IPS-11a (cell line): ENCODE results near the gene IGF2.

Experiments
- H3K4me3 ChIP-seq: one replicate; pipeline ENCODE4 v1.5.1; 2013; ENCODE audit warnings: low read depth, low read length, control low read depth

IGF2 gene

DNA sequence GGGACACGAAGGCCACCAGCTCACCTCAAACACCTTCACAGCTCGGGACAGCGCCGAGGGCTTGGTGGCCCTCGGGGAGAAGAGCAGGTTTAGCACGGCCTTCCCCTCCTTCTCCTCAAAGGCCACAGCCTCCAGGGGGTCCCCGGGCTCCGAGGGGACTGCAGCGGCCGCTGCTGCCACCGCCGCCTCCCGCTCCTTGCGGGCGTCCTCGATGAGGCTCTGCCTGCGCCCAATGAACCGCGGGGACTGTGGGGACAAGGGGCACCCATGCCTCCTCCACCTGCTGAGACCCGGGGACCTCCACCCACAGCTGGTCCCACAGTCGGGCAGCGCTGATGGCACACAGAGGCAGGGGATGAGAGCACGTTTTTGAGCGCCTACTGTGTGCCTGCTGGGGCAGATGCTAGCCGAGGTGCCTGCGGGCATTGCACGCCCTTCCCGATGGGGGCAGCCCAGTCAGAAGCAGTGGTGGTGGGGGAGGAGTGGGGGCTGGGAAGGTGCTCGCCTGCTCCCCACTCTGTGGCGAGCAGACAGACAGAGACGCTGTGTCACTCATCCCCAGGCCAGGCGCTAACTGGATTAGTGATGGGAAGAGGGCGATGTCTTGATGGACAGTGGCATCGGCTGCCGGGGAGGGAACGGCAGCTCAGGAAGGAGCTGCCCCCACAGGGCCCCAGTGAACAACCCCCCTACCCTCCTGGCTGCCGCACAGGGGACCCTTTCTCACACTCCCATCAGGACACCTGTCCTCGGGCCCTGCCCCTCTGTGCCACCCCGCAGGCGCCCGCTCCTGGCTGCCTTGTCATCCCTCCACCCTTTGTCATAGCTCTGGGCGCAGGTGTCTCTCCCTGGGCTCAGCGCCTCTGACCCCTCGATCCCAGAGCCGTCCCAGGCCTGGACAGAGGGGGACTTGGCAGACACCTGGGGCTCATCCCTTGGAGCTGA lies 30.7 kb upstream of the IGF2 start:
- no peak overlapping the region for H3K4me3 ChIP-seq

DNA sequence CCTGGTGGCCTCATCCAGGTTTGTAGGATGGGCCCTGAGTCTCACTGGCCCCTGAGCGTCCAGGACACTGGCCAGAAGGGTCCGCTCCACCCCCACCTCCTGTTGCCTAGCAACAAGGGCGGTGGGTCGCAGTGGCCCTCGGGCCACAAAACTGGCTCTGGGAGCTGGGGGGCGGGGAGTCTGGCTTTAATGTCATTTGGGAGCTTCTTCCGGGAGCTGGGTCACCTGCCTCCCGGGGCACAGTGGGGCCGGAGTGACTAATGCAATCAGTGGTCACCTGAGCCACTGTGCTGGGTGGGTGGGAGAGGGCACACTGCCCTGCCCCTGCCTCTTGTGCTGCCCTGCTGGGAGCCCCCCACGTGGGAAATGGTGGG lies 29.8 kb upstream of the IGF2 start:
- no peak overlapping the region for H3K4me3 ChIP-seq

DNA sequence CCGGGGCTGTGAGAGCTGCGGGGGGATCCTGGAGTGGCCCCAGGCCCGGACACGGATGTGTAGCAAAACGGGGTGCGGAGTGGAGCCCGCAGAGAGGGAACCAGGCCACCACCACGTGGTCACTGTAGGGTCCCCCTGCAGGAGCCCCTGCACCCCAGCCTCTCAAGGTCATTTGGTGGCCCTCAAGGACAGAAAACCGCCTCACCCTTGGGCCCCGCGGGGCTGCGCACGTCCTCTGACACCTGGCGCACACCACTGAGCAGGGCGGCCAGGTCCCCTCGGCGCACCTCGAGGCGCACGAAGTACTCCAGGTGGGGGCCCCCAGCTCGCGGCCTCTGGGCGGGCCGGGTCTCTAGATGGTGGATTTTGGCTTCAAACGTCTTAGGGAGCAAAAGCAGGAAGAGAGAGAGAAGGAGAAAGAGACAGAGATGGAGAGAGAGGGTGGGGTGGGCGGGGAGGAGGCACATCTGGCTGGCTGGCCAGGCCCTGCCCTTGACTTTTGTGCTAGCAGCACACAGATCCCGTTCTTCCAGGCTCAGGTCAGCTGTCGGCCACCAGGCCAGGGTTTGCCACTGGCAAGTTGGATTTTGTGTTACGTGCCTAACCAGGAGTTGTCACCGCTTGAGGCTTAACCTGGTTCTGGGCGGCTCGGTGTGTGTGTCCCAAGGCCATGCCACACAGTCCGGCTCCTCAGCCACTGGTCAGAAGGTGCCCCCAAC lies 29.3 kb upstream of the IGF2 start:
- no peak overlapping the region for H3K4me3 ChIP-seq

DNA sequence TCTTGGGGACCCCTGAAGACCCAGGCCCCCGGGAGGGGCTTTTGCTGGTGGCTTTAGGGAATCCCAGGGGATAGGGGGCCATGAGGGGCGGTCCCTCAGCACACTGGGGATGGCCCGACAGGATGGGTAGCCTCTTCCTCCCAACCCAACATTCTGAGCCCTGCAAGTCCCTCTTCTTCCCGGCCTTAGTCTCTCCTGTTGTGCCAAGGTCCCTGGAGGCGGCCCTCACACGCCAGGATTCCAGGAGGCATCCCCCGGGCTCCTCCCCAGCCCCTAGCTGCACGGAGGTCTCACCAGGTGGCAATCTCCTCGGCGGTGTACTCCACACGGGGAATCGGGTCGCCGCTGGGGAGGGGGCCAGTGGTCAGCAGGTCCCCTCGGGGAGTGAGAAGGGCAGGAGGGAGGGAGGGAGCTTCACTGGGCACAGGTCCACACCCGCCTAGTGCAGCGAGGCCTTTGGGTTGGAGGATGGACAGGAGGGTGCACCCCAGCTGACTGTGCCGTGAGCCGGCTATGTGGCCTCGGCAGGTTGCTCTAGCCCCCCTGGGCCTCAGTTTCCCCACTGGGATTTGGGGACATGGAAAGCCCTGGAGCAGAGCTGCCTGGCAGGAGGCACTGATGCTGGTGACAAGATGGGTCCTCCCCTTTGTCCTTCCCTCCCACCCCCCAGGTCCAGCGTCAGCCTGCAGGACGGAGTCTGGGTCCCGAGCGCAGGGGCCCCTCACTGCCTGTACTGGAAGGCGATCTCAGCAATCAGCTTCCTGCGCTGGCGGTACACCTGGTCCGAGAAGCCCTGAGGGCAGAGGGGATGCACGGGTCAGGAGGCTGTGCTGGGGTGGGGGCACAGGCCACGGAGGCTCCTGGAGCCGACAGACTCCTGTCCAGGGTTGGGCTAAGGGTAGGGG lies 28.2 kb upstream of the IGF2 start:
- H3K4me3 ChIP-seq: no peak overlapping the region

DNA sequence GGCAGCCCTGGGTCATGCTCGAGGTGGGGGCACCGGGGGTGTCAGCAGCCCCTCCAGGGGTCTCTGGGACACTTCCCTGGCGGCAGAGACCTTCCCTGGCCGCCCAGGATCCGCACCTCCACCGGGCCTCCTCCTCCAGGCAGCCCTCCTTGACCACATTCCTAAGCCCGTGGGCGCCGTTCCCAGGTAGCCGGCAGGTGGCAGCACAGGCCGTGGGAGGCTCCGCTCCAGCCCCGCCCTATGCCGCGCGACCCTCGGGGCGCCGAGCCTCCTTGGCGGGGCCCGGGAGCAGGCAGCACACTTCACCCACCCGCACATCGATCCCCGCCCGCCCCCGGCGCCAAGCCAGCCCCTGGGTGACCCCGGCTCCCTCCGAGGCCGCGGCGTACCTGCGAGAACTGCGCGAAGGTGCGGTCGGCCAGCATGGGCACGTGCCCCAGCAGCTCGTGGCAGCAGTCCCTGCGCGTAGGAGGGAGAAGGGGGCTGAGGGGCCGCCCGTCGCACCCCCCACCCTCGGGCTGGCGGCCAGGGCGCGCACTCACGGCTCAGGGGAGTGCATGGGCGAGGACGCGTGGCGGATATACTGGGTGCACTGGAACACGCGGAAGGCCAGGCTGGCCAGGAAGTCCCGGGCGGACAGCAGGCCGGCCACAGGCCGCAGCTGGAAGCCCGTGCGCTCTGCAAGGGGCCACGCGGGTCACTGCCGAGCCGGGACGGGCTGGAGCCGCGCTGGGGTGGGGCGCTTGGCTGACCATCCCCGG lies 27.1 kb upstream of the IGF2 start:
- no peak overlapping the region for H3K4me3 ChIP-seq

DNA sequence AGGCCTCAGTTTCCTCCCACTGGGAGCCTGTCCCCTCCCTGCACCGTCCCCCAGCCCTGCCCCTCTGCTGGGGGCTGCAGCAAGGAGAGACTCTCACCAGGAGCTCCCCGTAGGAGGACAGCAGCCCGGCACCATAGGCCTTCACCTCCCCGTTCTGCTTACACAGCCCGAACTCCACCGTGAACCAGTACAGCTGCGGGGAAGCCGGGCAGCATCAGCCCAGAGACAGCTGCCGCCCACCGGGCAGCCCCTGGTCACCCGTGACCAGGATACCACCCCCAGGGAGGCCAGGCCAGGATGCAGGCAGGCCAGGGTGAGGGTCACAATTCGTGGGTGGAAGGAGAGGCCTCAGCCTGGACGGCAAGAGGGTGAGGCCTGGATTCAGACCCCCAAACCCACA lies 26.4 kb upstream of the IGF2 start:
- no peak overlapping the region for H3K4me3 ChIP-seq

DNA sequence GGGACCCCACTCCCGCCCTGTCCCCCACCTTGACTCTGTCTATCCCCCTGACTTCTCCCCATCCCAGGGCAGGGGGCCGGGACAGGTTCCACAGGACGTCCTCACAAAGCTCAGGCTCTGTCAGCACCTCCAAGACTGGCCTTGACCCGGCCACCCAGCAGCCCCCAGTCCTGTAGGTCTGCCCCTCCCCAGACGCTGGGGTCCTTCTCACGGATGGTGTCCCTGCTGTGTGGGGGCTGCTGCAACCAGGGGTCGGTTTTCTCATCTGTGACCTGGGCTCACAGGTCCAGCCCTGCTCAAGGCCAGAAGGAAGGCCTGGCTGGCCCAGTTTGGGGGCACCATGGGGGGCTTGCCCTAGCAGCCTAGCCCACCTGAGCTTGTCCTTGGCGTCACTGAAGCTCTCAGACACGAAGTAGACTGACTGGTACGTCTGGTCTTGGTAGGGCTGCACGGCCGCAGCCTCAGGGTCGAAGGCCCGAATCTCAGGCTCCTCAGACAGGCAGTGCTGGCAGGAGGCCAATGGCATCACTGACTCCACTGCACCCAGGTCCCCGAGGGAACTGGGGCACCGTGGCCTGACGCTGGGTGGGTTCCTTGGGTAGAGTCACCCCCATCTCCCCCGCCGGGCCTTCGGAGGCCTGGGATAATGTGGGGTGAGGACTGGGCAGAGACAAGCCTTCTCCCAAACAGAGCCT lies 25.8 kb upstream of the IGF2 start:
- no peak overlapping the region for H3K4me3 ChIP-seq

DNA sequence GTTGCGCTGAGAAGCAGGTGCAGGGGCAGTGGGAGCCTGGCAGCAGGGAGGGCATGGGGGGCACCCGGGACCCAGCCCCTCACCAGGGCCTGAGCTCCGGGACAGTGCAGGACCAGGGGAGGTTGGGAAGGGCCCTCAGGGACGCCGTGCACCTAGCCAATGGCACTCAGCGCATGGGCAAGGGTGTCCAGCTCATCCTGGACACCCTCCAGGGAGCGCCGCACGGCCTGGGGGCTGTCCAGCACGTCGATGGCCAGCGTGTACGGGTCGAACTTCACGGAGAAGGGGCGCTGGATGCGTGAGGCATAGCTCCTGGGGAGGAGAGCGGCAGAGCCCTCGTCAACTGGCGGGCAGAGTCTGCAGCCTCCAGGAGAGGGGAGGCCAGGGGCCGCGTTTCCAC lies 24.9 kb upstream of the IGF2 start:
- no peak overlapping the region for H3K4me3 ChIP-seq

DNA sequence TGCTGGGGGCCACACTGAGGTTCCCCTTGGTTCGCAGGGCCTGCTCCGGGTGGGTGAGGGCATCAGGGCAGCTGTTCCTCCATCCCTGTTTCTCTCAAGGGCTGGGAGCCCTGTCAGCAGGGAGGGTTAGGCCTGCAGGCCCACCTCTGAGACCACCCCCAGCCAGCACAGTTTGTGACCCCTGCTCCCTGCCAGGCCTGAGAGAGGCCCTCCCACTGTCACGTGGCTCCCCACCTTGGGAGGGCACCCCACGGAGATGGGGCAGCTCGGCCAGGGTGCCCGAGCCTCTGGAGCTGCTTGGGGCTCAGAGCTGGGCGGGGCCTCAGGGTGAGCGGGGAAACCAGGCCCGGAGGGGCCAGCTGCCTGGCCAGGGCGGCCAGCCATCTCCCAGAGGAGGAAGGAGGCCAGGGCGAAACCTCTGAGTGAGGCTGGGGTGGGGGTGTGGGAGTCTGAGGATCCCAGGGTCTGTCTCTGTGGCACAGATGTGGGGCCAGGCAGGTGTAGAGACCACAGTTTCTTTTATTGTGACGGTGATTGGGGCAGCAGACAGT lies 24.3 kb upstream of the IGF2 start:
- no peak overlapping the region for H3K4me3 ChIP-seq

DNA sequence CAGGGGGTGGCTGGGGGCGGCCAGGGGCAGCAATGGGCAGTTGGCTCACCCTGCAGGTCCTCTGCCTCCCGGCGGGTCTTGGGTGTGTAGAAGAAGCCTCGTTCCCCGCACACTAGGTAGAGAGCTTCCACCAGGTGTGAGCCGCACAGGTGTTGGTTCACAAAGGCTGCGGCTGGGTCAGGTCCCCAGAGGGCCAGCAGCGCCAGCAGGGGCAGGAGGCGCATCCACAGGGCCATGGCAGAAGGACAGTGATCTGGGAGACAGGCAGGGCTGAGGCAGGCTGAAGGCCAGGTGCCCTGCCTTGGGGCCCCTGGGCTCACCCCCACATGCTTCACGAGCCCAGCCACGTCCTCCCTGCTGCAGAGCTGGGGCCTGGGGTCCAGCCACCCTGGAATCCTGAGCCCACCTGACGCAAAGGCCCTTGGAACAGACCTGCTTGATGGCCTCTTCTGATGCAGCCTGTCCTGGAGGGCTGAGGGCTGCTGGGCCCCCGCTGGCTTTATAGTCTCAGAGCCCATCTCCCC lies 21.6 kb upstream of the IGF2 start, which contains the start of gene INS:
Gene INS (minus strand): TSS at position 474 of the 524 bp plus-strand sequence. CDS start 238 bp downstream, at position 236.
- H3K4me3 ChIP-seq: no peak within 1 kb of the TSS

DNA sequence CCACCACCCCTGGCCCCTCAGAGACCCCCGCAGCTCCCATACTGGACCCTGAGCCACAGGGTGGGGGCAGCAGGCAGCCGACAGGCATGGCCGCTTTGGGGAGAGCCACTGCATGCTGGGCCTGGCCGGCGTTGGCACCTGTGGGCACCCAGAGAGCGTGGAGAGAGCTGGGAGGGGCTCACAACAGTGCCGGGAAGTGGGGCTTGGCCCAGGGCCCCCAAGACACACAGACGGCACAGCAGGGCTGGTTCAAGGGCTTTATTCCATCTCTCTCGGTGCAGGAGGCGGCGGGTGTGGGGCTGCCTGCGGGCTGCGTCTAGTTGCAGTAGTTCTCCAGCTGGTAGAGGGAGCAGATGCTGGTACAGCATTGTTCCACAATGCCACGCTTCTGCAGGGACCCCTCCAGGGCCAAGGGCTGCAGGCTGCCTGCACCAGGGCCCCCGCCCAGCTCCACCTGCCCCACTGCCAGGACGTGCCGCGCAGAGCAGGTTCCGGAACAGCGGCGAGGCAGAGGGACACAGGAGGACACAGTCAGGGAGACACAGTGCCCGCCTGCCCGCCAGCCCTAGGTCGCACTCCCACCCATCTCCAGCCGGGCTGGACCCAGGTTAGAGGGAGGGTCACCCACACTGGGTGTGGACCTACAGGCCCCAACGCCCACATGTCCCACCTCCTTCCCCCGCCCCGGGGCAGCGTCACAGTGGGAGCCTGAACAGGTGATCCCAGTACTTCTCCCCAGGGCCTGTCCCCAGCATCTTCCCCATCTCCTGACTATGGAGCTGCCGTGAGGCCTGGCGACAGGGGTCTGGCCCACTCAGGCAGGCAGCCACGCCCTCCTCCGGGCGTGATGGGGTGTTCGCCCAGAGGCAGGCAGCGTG lies 20.6 kb upstream of the IGF2 start:
- no peak overlapping the region for H3K4me3 ChIP-seq

DNA sequence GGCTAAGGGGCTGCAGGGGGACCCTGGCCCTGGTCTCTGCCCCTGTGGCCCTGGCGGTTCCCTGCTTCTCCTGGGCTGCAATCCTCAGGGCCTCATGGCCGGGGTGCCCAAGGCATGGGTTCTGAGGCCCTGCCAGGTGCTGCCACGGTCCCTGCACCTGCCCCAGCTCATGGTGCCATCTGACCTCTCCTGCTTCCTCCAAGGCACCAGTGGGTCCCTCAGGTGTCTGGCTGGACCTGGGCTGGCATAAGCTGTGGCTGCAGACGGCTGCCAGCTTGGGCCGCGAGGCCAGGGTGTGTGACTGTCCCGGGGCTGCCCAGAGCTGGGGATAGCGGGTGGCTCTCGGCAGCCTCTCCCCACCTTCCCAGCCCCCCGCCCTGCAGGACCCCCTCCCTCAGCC lies 19.8 kb upstream of the IGF2 start:
- H3K4me3 ChIP-seq: no peak overlapping the region

DNA sequence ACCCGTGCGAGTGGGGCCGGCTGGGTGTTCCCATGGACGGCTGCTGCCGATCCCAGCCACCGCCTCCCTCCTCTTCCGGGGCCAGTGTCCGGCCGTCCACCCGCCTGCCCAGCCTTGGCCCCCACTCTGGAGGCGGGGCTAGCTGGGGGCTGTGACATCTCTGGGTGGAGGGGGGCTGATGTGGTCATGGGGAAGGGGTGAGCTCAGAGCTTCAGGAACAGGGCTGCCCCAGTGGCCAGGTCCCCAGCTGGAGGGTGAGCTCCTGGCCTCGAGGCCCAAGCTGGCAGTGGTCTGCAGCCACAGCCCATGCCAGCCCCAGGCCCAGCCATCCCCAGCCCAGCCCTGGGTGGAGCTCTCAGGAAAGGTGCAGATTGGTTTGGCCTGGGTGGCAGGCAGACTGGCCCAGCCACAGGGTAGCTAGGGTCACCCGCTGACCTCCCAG lies 19.1 kb upstream of the IGF2 start:
- H3K4me3 ChIP-seq: no peak overlapping the region

DNA sequence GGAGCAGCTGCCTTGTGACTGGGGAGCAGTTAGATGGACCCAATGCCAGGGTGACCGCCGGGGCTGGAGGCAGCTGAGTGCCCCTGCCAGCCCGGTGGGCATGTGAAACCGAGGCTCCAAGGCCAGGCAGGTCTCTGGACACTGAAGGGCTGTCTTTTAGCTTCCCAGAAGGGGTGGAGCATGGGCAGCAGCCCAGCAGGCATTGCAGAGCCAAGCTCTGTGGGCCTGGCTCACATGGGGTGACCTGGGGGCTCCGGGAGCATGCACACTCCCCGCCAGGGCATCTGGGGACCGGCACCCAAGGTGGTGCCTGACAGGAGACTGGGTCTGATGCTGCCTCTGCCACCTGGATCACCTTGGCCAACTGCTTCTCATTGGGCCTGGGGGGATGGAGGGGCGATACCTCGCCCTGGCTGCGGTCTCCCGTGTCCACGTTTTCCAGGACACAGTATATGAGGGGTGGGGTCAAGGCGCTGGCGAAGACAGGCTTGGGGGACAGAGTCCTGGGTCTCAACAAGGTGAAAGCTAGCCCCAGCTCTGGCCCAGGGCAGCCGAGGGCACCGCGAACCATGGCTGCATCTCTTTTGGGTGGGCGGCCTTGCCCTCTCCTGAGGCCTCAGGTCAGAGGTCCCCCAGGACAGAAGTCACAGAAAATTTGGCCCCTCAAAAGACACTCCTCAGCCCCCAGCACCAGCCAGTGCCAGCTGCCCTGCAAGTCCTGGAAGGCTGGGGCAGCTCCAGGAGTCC lies 18.3 kb upstream of the IGF2 start:
- no peak overlapping the region for H3K4me3 ChIP-seq

DNA sequence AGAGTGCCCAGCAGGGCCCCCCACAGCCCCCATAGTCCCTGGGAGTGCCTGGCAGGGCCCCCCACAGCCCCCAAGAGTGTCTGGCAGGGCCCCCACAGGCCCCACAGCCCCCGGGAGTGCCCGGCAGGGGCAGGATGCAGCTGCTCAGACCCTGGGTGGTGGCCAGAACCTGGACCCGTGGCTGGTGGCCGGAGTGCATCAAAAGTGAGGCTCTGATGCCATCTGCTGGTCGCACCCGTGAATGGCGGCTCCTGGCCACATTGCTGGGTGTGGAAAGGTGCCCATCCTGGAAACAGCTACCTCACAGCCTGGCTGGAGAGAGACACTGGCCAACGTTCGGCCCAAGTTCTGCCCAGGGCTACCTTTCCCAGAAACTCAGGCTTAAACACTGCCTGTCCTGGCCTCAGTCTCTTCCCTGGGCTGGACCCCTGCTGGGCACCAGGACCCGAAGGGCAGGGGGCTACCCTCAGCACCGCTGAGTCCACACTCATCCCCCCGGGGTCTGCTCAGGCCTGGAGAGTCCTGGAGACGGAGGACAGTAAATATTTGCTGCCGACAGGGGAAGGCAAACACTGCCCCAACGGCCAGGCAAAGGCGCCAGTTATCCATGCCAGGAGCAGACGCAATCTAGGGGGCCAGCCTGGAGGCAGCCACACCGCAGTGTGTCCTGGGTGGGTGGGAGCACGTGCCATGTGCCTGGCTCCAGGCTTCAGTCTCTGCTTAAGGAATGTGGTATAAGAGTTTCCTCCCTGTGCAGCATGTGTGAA lies 17.4 kb upstream of the IGF2 start:
- no peak overlapping the region for H3K4me3 ChIP-seq

DNA sequence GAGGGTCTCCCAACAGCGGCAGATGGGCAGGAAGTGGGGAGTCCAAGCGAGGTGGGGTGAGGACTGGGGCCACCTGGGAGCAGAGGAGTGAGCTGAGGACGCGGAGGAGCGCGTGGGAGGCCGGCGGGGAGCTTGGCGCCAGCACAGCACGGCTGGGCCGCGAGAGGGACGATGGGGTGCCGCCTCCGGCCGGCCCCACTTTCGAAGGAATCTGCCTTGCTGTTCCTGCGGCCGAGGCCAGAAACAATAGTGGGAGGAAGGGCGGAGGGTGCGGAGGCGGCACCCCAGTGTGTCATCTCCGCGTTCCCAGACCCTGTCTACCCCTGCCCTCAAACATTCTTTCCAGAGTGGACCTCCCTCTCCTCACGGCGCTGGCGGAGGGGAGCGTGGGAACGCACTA lies 16.3 kb upstream of the IGF2 start:
- H3K4me3 ChIP-seq: no peak overlapping the region

DNA sequence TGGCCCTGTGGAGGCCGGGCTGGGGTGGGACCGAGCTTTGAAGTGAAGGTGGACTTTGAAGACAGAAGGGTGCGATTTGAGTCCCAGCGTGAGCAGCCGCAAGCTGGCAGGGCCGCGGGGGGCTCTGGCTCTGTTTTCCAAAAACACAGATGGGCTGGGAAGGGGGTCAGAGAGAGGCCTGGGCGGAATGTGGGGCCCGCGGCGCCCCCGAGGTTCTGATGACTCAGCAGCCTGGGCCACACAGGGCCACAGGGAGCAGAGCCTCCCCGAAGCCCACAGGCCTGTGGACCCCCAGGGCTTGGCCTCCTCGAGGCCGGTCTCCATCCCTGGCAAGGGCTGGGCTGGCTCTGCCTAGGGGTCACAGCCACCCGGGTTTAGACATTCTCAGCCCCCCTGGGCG lies 15.7 kb upstream of the IGF2 start:
- no peak overlapping the region for H3K4me3 ChIP-seq
